ENCODE results near the gene NDUFAF8. TPM values are rescaled to one million over a fixed set of nuclear protein-coding genes. Genes with fewer than 3 reads are reported as not detected.

NDUFAF8 gene
- total RNA-seq, 4 donors from 2014 or later: 17.8 to 39.4 (median 25.9) TPM

DNA sequence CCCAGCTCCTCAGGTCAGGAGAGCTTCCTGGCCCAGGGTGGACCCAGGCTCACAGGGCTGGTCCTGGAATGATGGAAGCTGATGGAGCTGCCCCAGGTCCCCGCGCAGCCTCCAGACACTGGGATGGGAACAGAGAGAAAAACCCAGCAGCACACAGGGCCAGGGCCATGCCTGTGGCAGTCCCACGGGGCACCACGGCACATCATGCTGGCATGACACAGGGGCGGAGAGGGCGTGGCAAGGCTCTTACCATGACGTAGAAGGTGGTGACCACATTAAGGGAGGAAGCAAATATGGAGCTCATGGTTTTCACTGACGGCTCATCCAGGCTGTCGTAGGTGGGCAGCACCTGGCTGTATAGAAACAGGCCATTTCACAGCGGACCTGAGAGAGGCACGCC, 37.7 kb downstream of the NDUFAF8 start:
- no peak for TF ChIP-seq POLR2AphosphoS5 (IDR thresholded peaks at IDR 0.05)
- Histone ChIP-seq H3K27ac (no peak overlapping the region), H3K27me3 (no peaks in the 10 kb centered on the region), H3K4me3 (no peak overlapping the region), H3K36me3 (peaks cover 71% of the 10 kb centered on the region), H3K4me1 (peaks cover 15% of the 10 kb centered on the region), H3K9me3 (no peaks in the 10 kb centered on the region)
- DNase-seq (ENCODE audit: low spot score in 2 of 2): no peak
- WGBS: 55% methylated on average over 11 of the region's 11 CpGs

DNA sequence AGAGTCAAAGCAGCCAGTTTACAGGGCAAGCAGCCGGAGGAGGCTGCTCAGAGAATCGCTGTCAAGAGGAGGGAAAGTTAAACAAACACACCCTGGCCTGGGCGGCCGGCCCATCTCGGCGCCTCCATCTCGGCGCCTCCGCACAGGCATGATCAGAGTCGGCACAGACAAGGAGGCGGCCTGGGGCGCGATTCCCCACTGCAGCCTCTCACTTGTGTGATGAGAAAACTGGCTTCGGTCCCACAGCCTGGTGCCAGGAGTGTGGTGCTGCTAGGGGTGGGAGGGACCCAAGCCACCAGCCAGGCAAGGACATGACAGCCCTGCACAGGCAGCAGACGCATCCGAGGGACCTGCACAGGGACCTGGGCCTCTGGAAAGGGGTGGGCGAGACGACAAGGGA, 38.3 kb downstream of the NDUFAF8 start:
- H3K27ac ChIP-seq: no peak overlapping the region
- no peaks in the 10 kb centered on the region for H3K27me3 ChIP-seq
- H3K36me3 ChIP-seq: peaks cover 74% of the 10 kb centered on the region
- no peaks in the 10 kb centered on the region for H3K9me3 ChIP-seq
- WGBS: 63% methylated on average over 10 of the region's 18 CpGs
- no peak for DNase-seq (ENCODE audit: low spot score in 2 of 2)
- H3K4me3 ChIP-seq: no peak overlapping the region
- no peak for TF ChIP-seq EP300 (IDR thresholded peaks at IDR 0.05)
- TF ChIP-seq, protein P1, sequence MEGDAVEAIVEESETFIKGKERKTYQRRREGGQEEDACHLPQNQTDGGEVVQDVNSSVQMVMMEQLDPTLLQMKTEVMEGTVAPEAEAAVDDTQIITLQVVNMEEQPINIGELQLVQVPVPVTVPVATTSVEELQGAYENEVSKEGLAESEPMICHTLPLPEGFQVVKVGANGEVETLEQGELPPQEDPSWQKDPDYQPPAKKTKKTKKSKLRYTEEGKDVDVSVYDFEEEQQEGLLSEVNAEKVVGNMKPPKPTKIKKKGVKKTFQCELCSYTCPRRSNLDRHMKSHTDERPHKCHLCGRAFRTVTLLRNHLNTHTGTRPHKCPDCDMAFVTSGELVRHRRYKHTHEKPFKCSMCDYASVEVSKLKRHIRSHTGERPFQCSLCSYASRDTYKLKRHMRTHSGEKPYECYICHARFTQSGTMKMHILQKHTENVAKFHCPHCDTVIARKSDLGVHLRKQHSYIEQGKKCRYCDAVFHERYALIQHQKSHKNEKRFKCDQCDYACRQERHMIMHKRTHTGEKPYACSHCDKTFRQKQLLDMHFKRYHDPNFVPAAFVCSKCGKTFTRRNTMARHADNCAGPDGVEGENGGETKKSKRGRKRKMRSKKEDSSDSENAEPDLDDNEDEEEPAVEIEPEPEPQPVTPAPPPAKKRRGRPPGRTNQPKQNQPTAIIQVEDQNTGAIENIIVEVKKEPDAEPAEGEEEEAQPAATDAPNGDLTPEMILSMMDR (IDR thresholded peaks at IDR 0.05): no peak
- H3K4me1 ChIP-seq: peaks cover 15% of the 10 kb centered on the region

DNA sequence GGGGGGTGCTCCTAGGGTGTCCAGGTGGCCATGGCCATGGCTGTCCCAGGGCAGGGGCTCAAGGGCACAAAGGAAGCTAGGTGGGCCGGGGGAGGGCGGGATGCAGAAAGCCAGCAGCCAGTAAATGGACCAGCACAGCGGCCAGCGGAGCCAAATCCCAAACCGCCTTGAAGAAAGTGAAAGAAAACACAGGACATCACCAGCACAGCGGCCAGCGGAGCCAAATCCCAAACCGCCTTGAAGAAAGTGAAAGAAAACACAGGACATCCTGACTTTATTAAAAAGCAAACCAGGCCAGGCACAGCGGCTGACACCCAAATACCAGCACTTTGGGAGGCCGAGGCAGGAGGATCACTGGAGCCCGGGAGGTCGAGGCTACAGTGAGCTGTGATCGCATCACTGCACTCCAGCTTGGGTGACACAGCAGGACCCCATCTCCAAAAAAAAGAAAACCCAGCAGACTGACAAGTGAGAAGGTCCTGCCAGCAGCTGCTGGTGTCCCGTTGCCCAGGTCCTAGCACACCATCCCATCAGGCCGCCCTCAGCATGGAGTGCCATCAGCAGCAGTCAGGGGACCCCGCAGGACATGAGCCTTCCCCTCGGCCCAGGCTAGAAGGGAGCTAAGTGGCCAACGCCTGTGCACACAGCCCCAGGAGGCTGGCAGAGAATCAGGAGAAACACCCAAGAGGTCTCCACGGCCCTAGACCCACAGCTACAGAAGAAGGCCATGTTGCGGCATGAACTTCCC, 39.0 kb downstream of the NDUFAF8 start:
- TF ChIP-seq, protein P1 (IDR thresholded peaks at IDR 0.05): no peak
- TF ChIP-seq POLR2AphosphoS5 (IDR thresholded peaks at IDR 0.05) (no peak), POLR2A (IDR thresholded peaks at IDR 0.05) (no peak), EP300 (IDR thresholded peaks at IDR 0.05) (no peak)
- Histone ChIP-seq H3K36me3 (peaks cover 79% of the 10 kb centered on the region), H3K27ac (no peak overlapping the region), H3K4me3 (no peak overlapping the region), H3K9me3 (no peaks in the 10 kb centered on the region), H3K27me3 (no peaks in the 10 kb centered on the region), H3K4me1 (peaks cover 11% of the 10 kb centered on the region)
- WGBS: 97% methylated on average over 16 of the region's 20 CpGs
- DNase-seq (ENCODE audit: low spot score in 2 of 2): no peak

DNA sequence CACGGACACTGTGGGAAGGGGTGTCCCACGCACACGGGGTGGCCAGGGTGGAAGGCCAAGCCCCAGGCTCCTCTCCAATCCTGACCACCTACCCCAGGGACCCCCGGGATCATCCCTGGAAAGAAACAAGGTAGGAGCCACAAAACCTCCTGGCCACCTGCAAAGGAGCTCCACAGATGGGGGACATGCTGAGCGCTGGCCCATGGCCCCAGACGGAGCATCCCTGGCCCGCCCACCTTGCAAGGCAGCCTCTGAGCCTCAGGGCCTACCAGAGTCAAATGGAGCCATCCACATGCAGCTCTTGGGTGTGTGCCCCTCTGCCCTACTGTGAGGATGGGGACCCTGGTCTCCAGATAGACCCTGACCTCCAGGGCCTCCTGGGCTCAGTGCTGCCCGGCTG, 39.7 kb downstream of the NDUFAF8 start:
- no peak overlapping the region for H3K27ac ChIP-seq
- peaks cover 78% of the 10 kb centered on the region for H3K36me3 ChIP-seq
- H3K27me3 ChIP-seq: no peaks in the 10 kb centered on the region
- no peaks in the 10 kb centered on the region for H3K9me3 ChIP-seq
- no peak for TF ChIP-seq POLR2A (IDR thresholded peaks at IDR 0.05)
- TF ChIP-seq EP300 (IDR thresholded peaks at IDR 0.05): no peak
- TF ChIP-seq, protein P1 (IDR thresholded peaks at IDR 0.05): no peak
- TF ChIP-seq POLR2AphosphoS5 (IDR thresholded peaks at IDR 0.05): no peak
- H3K4me3 ChIP-seq: no peak overlapping the region
- DNase-seq (ENCODE audit: low spot score in 2 of 2): no peak
- H3K4me1 ChIP-seq: peaks cover 10% of the 10 kb centered on the region
- 94% methylated on average over 3 of the region's 8 CpGs for WGBS

DNA sequence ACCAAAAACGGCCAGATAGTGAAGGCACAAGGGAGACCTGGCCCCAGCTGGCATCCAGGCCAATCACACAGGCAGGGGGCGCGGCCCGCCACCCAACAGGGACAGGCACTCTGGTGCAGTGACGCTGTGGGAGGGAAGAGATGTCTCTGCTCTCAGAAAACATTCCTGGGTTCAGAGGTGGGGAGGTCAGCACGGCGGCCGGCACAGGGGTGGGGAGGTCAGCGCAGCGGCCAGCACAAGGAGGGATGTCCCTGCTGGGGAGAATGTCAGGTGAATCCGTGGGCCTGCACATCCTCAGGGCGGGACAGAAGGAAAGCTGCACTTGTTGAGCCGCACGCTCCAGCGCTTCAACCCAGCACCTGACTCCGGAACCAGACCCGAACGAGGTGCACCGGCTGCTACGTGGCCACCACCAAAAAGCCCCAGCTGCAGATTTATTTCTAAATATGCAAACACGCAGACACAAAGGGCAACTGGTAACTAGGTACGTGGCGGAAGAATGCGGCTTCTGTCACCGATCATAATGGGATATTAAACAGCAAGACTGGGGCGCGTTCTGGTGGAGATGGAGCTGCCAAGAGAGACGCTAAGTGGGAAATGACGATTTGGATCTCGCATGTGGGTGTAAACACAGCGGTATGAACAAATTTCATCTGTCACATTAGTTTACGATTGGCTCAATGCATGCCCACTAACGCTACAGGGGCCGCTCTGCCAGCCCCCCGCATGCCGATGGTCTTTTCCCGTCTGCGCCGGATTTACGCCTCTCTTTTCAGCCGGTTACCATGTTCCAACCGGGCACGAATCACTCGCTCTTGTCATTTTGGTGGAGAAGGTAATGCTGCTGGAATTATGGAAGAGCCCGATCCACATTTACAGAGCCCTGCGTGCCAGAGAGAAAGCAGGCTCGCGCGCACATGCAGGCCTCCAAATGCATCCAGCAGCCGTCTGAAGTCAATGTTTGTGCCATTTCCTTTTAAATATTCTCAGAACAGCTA, 40.5 kb downstream of the NDUFAF8 start:
- TF ChIP-seq, protein P1 (IDR thresholded peaks at IDR 0.05): no peak
- TF ChIP-seq POLR2AphosphoS5 (IDR thresholded peaks at IDR 0.05) (no peak), EP300 (IDR thresholded peaks at IDR 0.05) (no peak), POLR2A (IDR thresholded peaks at IDR 0.05) (no peak)
- no peak for DNase-seq (ENCODE audit: low spot score in 2 of 2)
- Histone ChIP-seq H3K36me3 (peaks cover 72% of the 10 kb centered on the region), H3K27me3 (no peaks in the 10 kb centered on the region), H3K4me3 (no peak overlapping the region), H3K4me1 (peaks cover 12% of the 10 kb centered on the region), H3K9me3 (no peaks in the 10 kb centered on the region), H3K27ac (no peak overlapping the region)
- WGBS: 94% methylated on average over 49 of the region's 50 CpGs
